NCI-H2227 (cell line): ENCODE results near the gene CENPO.

Experiments used
- DNase-seq: peaks from one replicate; lab custom pipeline; 2025; ENCODE audit not compliant: unreplicated experiment; lab: John Stamatoyannopoulos, UW

The CENPO gene, protein sequence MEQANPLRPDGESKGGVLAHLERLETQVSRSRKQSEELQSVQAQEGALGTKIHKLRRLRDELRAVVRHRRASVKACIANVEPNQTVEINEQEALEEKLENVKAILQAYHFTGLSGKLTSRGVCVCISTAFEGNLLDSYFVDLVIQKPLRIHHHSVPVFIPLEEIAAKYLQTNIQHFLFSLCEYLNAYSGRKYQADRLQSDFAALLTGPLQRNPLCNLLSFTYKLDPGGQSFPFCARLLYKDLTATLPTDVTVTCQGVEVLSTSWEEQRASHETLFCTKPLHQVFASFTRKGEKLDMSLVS

DNA sequence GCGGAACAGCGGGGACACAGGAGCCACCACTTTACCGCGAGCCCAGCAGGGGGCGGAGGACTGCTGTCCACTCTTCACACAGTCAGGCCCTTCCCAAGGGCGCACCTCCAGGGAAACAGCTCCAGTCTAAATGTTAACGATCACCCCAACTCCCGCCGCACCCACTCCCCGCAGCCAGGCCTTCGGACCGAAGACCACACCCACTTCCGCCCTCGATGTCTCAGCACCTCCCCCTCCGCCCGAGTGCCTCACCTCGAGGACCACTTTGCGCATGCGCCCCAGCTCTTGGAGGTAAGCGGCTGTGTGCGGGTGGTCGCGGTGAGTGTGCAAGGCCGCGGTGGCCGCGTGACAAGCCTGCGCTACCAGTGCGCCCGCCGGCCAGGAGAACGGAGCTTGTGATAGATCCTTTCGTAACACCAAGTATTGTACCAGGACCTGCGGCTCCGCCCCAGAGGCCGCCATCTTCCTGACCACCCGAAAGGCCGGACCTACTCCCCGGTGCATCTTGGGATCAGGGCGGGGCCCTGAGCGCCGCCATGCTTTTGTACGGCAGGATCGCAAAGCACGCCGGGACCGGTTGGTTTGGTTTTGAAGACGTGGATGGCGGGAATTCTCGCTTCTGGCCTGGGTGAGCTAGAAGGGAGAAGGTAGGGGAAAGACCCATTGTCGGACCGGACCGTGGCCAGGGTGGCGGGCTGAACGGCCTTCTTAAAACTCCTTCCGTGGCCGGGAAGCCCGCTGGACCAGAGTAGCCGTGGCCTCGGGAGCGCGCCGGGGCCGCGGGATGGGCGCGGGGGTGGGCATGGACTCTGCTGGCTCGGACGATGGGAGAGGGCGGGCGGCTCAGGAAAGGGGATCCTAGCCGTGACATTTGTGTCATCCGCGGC is at the start of gene CENPO, which contains the start of gene PTRHD1:
Gene CENPO, plus strand, starts transcription at position 552 of the 887 bp plus-strand sequence. CDS start 495 bp downstream, outside the sequence.
Gene PTRHD1, minus strand, starts transcription at position 518 of the 887 bp plus-strand sequence. Its CDS starts 14 bp downstream, at position 504.
- peak; percentile 98 for DNase-seq

DNA sequence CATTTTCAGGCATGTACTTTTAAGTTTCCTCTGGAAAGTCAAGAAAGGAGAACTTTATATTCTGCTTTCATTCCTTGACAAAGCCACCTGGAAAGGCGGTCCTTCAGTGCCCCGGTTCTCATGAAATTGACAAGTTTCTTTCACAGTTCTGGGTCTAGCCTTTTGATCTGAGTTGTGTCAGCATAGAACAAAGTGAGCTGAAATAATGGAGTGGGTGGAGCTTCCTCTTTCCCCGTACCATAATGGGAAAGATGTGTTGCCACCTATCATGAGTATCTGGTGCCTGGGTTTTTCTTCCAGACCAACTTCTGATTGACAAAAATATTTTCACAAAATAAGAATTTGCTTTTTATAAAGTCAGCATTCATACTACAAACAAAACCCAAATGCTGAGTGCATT is 49.3 kb upstream of the CENPO start:
- DNase-seq = no peak

DNA sequence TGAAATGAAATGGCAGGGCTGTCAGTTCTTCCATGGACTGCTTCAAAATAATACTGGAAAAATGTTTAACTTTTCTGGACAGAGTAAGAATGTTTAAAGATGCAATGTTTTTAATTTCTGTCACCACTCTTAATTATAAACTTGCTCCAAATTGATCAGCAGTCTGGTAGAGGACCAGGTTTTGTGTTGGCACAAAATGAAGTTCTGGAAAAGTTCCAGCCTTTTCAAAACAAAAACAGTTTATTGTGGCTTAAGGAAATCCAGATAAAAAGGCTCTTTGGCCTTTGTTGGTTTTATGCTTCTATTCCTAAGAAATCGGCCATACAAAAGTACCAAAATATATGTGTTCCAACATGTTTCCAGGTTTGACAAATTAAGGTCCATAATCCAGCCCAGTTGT is 48.9 kb upstream of the CENPO start:
- DNase-seq = no peak

DNA sequence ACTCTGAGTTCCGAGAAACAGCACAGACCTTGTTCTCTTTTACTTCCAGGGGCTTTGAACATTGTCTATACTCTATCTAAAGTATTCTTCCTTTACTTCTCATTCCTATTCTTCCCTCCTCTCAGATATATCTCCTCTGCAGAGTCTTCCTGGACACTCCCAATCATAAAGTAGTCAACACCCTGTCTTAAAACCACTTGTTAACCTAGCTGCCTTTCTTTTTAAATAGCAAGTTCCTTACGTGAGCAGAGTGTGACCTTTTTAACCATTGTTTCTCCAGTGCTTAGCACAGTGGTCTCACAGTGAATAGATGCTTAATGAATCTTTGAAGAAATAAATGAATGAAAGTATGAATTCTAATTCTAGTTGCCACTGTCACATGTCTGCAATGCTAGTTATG is 47.4 kb upstream of the CENPO start:
- no peak for DNase-seq

DNA sequence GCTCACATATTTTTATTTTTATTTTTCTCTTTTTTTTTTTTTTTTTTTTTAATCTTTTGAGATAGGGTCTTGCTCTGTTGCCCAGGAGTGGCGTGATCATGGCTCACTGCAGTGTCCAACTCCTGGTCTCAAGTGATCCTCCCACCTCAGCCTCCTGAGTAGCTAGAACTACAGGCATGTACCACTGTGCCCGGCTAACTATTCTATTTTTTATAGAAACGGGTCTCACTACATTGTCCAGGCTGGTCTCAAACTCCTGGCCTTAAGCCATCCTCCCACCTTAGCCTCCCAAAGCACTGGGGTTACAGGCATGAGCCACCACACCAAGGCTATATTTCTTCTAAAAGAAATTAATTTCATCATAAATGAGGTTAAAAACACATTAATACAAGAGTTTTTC is 45.9 kb upstream of the CENPO start:
- DNase-seq = no peak

DNA sequence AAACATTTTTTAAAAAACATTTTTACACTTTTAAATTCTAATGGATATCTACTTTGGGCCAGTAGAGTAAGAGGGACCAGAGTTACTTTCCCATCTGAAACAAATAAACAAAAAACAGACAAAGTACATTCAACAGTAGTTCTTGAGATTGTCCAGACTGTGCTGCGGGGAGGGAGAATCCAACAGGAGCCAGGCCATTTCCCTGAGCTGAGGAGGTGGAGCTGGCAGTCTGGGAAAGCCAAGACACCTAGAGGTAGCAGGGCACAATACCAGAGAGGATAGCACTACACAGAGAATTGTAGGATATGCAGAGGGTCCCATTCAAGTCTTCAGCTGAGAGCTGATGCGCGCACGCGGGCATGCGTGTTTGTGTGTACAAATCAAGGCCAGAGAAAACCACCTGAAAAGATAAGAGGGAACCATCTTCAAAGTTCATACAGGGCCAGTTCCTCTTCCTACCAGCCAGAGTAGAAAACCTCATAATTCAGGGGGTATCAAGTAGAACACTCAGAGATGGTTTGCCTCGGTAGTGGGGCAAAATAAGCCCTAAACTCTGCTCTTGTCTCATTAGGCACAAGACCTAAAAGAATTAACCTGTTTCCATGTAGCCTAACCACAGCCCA is 44.0 kb upstream of the CENPO start:
- DNase-seq = no peak

DNA sequence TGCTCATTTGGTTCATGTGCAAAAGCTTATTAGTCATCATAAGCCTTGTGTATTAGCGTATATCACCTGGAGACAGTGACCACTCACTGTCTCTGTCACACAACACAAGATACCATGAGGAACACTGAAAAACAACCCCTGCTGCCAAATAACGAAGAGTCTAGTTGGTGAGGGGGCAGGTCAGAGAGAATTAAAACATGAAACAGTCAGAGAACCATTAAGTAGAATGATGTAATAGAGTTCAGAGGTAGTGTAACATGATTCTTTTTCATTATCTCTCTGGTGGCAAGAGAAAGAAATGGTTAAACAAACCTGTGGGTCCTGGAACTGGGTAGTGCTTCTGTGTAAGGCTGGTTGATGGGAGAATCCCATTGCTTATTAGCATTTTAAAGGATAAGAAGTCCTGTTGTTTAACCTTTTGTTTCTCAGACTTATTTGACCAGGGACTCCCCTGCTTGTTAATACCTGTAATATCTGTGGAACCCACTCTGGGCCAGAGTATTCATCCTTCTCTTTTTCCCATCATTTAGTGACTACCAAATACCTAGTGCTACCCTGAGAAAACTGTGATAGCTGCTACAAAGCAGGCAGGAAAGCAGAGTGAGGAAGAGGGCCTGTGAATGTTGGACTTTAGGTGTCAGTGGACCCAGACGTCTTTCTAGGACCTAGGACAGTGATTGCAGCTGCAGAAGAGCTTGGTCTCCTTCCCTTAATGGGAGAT is 38.1 kb upstream of the CENPO start:
- DNase-seq = no peak

DNA sequence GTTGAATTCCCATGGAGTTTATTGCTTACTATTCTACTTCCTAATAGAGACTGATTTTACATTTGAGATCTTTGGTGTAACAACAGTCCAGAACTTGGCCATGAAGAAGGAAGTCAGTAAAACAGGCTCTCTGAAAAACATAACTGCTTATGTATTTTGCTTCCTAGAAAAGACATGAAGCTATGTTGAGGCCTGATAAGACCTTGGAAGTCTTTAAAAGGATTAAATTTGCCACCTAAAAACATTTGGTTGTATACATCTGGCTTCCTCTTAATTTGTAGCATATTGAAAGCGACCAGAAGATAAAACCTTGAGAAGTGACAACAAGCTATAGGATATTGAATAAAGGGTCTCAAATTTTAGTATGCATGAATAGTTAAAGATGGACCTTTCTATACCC is 36.4 kb upstream of the CENPO start:
- no peak for DNase-seq

DNA sequence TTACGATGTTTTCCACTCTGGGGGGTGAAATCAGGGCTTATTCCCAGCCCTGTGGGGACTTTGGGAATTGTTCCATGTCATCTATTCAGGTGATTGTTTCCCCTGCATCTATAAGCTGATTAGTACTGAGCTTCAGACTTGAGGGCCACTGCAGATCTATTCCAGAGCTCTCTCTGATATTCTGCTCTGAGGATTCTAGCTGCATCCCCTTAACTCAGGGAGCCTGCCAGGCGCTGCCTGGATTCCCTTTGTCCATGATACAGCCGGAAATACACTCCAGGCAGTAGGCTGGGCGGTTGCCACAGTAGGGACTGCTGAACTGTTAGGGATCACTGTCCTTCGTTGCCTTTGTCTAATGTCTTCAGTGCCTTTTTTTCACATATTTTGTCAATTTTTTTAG is 31.4 kb upstream of the CENPO start:
- DNase-seq = no peak

DNA sequence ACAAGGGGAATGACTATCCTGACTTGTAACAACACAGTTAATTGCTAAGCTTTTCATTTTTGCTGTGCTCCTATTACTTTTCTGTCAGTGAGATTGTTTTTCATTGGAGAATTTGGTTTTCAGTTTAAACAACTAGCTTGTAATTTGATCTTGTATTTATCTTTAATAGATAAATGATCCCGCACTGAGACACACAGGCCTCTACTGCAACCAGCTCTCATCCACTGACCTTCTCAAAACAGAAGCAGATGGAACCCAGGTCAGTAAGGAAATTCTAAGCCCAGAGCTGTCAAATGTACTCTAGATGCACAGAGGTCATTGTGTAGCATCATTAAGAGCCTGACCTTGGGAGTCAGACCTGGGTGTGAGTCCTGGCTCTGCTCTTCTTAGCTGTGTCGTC is 30.7 kb upstream of the CENPO start:
- no peak for DNase-seq

DNA sequence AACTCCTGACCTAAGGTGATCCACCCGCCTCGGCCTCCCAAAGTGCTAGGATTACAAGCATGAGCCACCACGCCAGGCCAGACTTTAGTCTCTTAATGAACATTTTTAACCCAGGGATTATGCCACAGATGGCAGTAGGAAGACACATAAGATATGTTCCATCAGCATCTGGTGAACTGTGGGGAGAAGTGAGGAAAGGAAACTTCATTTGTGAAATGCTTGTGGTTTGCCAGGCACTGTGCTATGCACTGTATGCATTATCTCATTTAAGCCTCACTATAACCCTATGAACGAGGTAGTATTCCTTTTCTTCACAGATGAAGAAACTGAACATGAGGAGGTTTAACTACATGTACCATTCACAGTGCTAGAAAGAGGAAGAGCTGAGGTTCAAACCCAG is 29.4 kb upstream of the CENPO start:
- no peak for DNase-seq

DNA sequence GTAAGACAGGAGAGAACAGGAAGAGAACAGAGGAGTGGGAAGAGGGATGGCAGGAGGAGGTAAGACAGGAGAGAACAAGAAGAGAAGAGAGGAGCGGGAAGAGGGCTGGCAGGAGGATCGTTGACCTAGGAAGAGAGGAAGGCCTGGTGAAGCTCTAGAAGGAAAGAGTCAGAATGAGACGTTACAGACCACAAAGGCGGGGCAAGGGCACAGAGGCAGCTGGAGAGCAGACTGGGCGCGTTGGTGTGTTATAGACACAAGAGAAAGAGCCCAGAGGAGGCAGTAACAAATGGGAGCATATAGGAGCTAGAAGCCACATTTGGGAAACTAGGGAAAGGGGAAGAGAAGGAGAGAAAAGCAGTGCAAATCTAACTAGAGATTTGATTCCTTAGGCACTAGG is 26.6 kb upstream of the CENPO start:
- no peak for DNase-seq

DNA sequence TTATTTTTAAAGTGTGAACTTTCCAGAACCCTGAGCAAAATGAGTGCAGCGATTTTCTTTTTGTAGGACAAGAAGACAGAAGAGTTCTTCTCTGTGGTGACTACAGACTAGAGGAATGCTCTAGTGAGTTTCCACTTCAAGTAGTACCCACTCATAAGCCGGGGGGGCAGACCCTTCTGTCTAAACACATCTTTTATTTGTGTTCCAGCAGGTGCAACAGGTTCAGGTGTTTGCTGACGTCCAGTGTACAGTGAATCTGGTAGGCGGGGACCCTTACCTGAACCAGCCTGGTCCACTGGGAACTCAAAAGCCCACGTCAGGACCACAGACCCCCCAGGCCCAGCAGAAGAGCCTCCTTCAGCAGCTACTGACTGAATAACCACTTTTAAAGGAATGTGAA is 25.2 kb upstream of the CENPO start:
- DNase-seq = no peak

DNA sequence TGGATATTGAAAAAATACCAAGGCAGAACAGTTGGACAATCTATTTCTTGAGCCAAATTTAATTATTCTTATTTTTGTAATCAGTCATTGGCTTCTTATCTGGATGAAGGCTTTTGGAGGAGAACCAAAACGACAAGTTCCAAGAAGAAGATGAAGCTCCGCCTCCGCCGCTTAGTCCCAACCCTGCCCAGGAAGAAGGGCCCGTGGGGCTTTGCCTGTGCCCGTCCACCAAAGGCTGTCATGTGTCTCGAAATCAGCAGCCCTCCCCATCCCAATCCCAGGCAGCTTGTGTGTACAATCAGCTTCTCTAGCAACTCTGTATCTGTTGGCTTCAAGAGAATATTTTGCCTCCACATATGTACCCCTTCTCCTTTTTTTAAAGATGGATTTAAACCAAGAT is 24.6 kb upstream of the CENPO start:
- DNase-seq = no peak

DNA sequence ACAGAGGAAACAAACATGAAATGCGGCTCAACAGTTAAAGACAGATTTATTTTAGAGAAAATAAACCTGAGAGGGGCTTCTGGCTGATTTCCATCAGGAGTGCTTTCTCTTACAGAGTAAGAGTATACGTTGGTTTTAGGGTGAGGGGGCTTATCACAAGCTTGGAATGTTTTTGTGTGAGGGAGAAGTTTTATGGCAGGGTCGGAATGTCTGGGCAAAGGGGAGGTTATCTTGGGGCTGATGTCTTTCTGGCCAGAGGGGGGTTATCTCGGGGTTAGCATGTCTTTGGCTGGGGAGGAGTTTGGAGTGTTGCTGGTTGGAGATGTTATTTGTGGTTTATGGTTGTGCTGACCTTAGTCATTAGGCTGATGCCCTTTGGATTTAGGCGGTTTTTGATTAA is 22.2 kb upstream of the CENPO start:
- DNase-seq = no peak

DNA sequence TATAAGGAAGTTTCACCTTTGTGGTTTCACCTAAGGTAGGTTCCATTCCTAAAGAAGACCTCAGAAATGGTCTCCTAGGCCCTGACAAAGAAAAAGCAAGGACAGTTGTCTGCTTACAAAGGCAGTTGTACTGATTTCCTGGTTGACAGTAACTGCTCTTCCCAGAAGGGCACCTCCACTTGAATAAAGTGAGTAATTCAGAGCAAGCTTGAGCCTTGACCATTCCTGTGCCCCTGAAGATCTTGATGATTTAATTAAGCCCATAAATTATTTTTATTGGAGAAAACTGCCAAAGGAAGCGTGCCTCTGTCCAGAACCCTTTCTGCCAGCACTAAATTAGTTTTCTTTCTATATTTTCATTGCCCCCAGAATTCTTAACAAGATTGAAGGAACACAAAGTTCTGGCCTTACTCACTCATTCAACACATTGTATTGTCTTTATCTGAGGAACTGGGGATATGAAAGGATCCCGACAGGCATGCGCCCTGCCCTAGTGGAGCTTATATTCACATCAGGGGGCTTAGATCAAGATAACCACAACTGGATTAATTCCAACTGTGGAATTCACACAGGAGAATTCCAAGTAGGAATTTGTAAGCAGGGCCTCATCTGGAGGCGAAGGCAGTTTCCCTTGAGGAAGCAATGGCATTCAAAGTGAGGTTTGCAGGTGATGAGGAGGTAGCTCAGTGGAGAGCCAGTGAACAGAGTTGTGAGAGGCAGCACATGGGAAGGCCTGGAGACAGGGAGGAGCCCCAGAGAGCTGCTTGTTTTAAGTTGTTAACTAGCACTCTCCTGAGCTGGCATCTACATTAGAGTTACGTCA is 21.2 kb upstream of the CENPO start:
- DNase-seq = no peak

DNA sequence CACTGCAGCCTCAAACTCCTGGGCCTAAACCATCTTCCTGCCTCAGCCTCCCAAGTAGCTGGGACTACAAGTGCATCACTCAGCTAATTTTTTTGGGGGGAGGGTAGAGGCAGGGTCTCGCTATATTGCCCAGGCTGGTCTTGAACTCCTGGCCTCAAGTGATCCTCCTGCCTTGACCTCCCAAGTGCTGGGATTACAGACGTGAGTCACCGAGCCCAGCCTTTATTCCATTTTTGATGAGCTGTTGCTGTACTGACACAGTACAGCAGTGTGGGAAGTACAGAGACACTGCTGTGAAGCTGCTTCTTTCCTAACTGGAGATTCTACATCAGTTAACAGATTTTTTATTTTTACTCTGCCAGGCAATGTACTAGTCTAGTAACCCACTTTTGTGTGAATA is 18.9 kb upstream of the CENPO start:
- no peak for DNase-seq

DNA sequence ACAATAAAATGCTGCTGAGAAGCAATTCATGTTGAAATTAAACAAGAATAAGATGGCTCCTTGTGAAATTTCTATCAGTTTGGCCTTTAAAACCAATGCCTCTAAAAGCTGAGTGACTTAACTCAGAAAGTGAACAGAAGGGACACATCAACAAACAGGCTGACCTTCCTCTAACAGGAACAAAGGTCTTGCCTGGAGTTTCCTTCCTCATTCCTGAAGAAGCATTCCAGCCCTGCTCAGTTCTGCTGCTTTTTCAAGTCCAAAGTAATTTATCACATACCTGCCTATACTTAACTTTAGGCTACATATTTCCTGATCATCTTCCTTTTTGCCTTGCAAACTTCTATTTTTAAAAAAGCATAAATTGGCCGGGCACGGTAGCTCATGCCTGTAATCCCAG is 14.1 kb upstream of the CENPO start:
- no peak for DNase-seq

DNA sequence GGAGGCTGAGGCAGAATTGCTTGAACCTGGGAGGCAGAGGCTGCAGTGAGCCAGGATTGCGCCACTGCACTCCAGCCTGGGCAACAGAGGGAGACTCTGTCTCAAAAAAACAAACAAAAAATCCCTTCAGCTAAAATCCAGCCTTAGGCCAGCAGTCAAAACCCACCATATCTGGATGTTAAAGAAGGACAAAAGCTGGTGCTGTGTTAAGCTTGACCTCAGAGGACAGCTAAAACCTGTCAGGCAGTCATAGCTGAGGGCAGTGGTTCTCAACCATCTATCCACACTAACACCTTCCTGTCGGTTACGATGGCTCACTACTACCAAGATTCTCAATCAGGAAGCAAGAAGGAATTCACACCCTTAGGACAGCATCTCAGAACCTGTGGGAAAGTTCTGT is 9.6 kb upstream of the CENPO start:
- no peak for DNase-seq

DNA sequence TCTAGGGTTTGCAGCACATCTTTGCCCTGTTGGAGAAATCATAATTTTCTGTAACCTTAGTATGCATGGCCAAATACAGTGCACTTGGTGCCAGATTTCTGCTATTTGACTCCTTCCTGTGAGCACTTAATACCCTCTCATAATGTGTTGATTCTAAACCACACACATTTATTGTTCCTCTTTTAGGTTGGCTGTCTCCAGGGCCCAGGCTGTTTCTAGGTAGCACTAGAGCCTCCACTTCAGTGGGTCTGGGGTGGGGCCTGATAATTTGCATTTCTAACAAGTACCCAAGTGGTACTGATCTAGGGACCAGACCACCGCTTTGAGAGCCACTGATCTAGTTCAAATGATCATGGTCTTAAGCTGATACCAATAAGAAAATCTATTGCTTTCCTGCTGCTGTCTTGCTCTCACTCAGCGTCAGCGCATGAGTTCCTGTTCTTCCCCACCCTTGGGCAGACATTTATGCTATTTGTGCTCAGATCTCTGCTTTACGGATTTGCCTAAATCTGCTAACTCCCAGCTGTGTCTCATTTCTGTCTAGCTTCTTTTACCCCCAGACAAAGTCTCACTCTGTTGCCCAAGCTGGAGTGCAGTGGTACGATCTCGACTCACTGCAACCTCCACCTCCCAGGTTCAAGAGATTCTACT is 7.4 kb upstream of the CENPO start:
- no peak for DNase-seq
